ENCODE results near the gene TMEM178B.
"Not testable (repeated sequence)": the region's sequence is repeated elsewhere in the genome, so short reads cannot be mapped to it uniquely, and the experiment has no call there.

TMEM178B gene

GRCh38 chr7:141057788-141058187, 16.1 kb upstream of the TMEM178B start:
- in situ Hi-C loops (cut with HindIII; ENCODE audit: low sequenced_read_pairs), result no loop called here
- no peak for TF ChIP-seq CTCF (IDR thresholded peaks at IDR 0.05; ENCODE audit: low read depth, low read length, missing control alignments)
- no peak for DNase-seq (ENCODE audit: low read depth)
- no peak overlapping the region for H3K4me3 ChIP-seq (ENCODE audit: low read depth, low read length)

GRCh38 chr7:141067856-141068255, 6.0 kb upstream of the TMEM178B start:
- in situ Hi-C loops (cut with HindIII; ENCODE audit: low sequenced_read_pairs); H3K4me3 ChIP-seq (ENCODE audit: low read depth, low read length); DNase-seq (ENCODE audit: low read depth): not testable (repeated sequence)

DNA sequence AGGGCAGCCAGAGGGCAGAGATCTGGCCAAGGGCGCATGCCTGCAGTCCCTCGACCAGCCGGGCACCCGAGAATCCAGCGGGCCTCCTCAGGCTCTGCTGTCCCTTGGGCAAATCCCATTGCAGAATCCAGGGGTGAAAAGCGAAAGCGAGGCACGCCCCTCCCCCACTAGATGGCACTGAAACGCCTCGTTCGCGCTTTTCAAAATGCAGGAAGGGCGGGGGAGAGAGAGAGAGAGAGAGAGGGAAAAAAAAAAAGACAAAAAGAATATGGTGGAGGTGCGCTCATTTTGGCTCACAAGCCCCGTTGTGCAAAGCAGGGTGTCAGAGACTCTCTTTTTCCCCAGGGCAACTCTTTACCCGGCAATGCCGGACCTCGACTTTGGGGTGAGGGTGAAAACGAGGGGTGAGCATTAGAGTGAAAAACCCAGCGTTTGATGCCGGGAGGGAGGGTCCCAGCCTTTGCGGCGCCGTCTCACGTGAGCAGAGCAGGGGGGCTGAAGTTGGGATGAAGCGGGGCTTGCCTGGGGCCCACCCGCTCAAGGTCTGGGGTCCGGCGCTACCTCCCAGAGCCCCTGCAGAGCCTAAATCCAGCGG, 2.5 kb upstream of the TMEM178B start:
- peak overlapping the region; percentile 42 for H3K4me3 ChIP-seq (ENCODE audit: low read depth, low read length)
- in situ Hi-C loops (cut with HindIII; ENCODE audit: low sequenced_read_pairs), result no loop called here
- no peak for DNase-seq (ENCODE audit: low read depth)
- peak; percentile 30 for TF ChIP-seq CTCF (IDR thresholded peaks at IDR 0.05; ENCODE audit: low read depth, low read length, missing control alignments)

- no peak for DNase-seq (ENCODE audit: low read depth)
- TF ChIP-seq CTCF (IDR thresholded peaks at IDR 0.05; ENCODE audit: low read depth, low read length, missing control alignments), result no peak
- peak overlapping the region; percentile 42 for H3K4me3 ChIP-seq (ENCODE audit: low read depth, low read length)
- in situ Hi-C loops (cut with HindIII; ENCODE audit: low sequenced_read_pairs), result no loop called here
Observed at GRCh38 chr7:141071855-141072547, 1.9 kb upstream of the TMEM178B start.

- in situ Hi-C loops (cut with HindIII; ENCODE audit: low sequenced_read_pairs), result no loop called here
- TF ChIP-seq CTCF (IDR thresholded peaks at IDR 0.05; ENCODE audit: low read depth, low read length, missing control alignments), result no peak
- peak; percentile 51 for DNase-seq (ENCODE audit: low read depth)
- peak overlapping the region; percentile 42 for H3K4me3 ChIP-seq (ENCODE audit: low read depth, low read length)
Observed at GRCh38 chr7:141072548-141073172, 1.2 kb upstream of the TMEM178B start.

DNA sequence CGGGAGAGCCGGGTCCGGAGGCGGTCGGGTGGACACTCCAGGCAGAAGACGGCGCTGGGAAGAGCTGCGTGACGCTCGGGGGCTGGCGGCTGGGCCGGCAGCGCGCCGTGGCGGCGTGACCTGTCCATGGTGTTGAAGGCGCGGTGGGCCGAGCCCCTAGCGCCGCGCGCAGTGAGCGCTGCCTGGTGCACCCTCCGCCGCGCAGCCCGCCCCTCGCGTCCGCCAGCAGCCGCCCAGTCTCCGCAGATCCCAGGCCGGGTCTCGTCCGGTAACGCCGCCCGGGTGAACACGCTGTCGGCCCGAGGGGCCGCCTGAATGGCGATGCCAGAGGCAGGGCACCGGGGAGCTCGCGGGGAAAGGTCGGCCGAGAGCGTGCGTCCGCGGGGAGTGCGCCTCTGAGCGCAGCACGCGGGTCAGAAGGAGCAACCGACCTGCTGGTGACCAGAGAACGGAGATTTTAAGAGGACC, 657 bp upstream of the TMEM178B start:
- peak overlapping the region; percentile 42 for H3K4me3 ChIP-seq (ENCODE audit: low read depth, low read length)
- TF ChIP-seq CTCF (IDR thresholded peaks at IDR 0.05; ENCODE audit: low read depth, low read length, missing control alignments), result no peak
- in situ Hi-C loops (cut with HindIII; ENCODE audit: low sequenced_read_pairs), result no loop called here
- no peak for DNase-seq (ENCODE audit: low read depth)
